HG02610 (cell line): ENCODE data around the gene ZNF514.
A peak's percentile ranks its signal among the peaks of the same experiment; 100 is the strongest.
"Not testable (repeated sequence)": the region's sequence is repeated elsewhere in the genome, so short reads cannot be mapped to it uniquely, and the experiment has no call there.

ENCODE experiments used
- ATAC-seq: cut with Tn5 transposase; IDR thresholded peaks from one replicate; pipeline ENCODE4 v1.9.1; 2021; ENCODE audit warnings: mild to moderate bottlenecking, moderate library complexity; ENCODE audit not compliant: unreplicated experiment

The ZNF514 gene

DNA sequence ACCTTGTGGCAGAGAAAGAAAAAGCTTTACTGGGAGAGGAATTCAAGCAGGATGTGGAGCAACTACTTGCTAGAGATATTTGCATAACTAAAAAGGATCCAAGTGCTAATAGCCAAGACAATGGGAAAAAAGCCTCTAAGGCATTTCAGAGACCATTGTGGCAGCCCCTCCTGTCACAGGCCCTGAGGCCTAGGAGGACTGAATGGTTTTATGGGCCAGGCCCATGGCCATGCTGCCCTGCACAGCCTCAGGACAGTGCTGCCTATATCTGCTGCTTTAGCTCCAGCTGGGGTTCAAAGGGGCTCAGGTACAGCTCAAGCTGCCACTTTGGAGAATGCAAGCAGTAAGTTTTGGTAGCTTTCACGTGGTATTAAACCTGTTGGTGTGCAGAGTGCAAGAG, 20.9 kb downstream of the ZNF514 start:
- no peak for ATAC-seq

DNA sequence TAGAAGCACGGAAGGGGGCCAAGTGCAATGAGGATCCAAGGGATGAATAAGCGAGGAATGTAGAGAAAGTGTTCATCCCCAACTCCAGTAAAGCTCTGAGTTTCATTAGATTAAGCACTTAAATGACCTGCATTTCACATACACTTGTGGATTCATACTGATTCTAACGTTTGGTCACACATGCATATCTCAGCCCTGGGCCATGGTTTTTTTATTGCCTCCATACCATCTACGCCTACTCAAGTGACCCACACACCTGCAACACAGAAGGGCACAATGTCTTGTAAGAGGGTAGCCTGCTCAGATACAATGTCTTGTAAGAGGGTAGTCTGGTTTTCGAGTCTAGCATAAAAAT, 37.5 kb downstream of the ZNF514 start:
- peak; percentile 12 for ATAC-seq

DNA sequence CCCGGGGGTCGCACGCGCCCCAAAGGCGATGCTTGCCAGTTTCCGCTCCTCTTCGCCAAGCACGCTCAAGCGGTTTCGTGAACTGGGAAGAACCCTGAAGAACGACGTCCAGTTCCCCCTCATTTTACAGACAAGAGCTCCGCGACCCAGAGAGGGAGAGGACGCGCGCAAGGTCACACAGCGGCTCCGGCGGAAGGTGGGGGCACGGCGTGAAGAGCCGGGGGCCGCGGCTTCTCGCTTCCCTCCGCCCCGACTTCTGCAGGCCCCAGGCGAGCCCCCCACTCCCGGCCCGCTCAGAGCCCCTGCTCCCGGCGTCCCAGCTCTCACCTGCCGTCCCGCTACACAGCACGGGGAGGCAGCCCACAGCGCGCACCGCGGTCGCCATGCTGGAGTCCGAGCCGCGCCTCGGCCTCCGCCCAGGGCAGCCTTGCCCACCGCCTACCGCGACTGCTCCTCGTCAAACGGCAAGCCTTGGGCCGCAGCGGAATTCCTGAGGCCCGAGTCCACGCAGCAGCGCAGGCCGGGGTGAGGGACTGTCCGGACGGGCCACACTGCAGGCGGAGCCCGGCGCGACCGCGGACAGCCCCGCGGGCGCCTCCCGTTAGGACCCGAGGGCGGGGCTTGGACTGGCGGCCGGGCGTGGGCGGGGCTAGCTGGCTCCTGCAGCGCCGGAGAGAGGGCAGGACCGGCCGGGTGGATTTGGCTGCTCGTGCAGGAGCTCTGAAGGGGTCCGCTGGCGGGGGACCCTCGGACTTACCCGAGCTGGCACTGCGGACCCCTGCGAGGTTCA, 38.0 kb downstream of the ZNF514 start, which contains the start of gene MRPS5:
MRPS5 (minus strand) TSS at position 402 of the 790 bp plus-strand sequence; CDS start at position 385, 17 bp downstream.
- peak; percentile 92 for ATAC-seq

DNA sequence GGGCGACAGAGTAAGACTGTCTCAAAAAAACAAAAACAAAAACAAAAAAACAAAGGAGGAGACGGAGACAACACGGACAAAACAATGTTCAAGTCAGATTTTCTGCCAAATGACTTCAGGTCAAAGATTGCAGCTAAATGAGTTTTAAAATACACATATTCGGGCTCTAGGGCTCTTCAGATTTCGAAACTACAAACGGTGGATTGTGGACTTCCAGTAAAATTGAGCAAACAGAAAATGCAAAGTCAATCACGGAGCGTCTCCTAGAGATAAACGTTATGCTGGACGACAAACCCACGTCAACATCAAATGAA, 38.6 kb downstream of the ZNF514 start:
- no peak for ATAC-seq

DNA sequence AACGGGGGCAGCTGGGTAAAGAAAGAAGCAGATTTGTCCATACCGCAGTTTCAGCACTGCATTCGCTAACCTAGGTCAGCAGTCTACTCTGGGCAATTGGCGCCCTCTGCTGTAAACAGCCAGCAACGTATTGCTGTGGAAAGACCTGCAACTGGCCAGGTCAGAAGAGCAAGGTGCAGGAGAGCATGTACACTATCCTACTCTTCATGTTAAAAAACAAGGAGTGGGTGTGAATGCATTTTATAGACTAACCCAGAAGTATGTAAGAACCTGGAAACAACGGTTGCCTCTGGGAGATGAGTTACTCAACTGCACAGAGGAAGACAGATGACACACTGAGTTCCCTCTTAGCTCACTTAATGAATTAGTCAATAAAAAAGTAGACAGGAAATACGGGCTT, 44.2 kb downstream of the ZNF514 start:
- peak; percentile 95 for ATAC-seq

DNA sequence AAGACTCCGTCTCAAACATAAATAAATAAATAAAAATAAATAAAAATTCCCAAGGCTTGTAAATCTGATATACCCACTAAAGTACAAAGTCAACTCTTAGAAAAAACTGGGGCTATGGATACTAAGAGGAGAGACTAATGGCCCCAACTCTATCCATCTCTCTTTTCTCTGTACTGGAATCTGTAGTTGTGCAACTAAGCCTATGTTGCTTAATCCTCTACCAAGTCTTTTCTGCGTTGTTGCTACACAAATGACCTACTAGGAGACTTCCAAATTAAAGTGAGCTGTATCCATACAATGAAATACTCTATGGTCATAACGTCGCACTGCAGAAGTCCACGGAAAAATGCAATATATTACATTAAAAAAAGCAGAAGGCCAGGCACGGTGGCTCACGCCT, 46.2 kb downstream of the ZNF514 start:
- ATAC-seq: no peak

DNA sequence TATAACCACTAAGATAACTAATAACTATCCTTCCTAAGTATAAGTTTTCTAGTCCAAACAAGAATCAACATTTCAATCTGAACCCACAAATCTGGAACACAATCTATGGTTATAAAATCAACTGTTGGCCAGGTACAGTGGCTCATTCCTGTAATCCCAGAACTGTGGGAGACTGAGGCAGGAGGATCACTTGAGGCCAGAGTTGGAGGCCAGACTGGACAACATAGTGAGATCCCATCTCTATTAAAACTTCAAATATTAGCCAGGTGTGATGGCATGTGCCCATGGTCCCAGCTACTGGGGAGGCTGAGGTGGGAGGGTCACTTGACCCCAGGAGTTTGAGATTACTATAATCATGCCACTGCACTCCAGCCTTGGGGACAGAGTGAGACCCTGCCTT, 49.3 kb downstream of the ZNF514 start:
- ATAC-seq: no peak

DNA sequence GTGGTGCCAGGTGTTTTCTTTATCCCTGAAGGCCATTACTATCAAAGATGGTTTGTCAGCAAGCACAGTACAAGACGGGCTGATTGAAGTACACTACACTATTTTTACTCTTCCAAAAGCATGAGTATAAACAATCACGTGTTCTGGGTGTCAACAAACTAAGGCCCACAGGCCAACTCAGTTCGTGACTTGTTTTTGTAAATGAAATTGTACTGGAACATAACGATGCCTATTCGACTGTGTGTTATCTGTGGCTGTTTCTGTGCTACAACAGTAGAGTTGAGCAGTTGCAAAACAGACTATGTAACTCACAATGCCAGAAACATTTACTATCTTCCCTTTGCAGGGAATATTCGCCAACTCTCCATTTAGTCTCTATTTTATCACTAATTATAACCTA, 50.4 kb downstream of the ZNF514 start:
- ATAC-seq: no peak

DNA sequence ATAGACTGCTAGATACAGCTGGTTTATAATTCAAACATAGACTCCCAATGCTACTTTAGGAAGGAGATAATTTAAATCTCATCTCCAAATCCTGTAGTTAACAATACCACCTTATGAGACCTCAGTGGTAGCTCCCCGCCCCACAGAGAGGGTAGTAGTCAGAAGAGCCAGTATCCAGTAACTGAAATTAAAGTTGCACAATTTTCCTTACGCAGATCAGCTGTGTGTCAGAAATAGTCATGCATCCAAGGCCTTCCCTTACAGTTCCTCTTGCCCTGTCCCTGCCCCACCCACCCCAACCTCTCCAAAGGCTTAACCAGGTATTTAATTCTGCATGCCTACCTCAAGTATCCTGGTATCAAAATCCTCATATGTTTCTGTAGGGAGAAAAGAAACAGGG, 53.6 kb downstream of the ZNF514 start:
- no peak for ATAC-seq

DNA sequence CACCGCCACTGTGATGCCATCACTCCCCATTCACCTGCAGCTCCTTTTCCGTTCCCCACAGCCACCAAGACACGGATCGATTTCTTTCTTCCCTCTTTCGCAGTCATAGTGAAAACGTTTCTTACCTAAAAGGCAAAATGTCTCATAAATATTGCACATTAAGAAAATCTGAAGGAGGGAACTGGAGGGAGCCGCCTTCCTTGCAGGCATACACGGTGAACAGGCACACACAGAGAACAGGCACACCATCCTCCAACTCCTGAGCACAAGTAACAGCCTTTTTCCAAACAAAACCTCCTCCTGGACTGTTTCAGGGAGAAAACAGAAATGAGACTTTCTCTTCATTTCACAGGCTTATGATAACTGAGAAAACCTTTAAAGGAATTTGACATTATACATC, 55.0 kb downstream of the ZNF514 start:
- ATAC-seq: no peak

DNA sequence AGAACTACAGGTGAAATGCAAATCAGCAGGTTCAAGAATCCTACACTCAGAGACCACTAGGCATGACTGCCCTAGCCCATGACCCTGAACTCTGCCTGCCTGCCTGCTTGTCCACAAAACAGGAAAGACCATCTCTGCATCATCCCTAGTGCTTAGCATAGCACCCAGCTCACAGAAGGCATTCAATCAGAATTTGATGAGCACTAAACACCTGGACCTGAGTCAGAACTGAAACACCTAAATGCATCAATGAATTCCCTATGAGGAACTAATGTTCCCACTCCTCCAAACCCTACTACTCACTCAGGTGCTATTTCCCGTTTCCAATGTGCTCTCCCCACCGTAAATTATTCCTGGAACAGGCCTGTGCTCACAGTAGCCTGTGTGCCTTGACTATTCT, 59.7 kb downstream of the ZNF514 start:
- no peak for ATAC-seq

DNA sequence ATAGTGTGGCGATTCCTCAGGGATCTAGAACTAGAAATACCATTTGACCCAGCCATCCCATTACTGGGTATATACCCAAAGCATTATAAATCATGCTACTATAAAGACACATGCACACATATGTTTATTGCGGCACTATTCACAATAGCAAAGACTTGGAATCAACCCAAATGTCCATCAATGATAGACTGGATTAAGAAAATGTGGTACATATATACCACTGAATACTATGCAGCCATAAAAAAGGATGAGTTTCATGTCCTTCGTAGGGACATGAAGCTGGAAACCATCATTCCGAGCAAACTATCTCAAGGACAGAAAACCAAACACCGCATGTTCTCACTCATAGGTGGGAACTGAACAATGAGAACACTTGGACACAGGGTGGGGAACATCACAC, 61.4 kb downstream of the ZNF514 start:
- ATAC-seq: not testable (repeated sequence)
